GM12874 (cell line): ENCODE measurements around the gene ZNF512B.
A peak's percentile ranks its signal among the peaks of the same experiment; 100 is the strongest.

Experiments
- TF ChIP-seq, protein P1 (sequence below): IDR thresholded peaks from 2 replicates; pipeline ENCODE4 v1.5.1; 2011; ENCODE audit warnings: low read depth, mild to moderate bottlenecking, control low read depth, low read length, moderate library complexity; ENCODE audit not compliant: insufficient read depth

The ZNF512B gene

DNA sequence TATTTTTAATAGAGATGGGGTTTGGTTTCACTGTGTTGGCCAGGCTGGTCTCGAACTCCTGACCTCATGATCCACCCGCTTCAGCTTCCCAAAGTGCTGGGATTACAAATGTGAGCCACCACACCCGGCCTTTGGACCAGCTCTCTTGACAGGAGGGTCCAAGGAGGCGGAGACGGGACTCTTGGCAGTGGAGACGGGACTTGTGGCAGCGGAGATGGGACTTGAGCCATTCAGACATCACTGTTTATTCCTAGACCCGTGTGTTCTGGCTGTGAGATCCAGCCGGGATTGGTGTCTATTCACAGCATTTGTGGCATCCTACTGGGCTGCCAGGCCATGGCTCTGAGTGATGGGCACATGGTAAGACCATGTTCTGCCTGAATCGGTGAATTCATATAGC lies 36.8 kb upstream of the ZNF512B start:
- TF ChIP-seq, protein P1, sequence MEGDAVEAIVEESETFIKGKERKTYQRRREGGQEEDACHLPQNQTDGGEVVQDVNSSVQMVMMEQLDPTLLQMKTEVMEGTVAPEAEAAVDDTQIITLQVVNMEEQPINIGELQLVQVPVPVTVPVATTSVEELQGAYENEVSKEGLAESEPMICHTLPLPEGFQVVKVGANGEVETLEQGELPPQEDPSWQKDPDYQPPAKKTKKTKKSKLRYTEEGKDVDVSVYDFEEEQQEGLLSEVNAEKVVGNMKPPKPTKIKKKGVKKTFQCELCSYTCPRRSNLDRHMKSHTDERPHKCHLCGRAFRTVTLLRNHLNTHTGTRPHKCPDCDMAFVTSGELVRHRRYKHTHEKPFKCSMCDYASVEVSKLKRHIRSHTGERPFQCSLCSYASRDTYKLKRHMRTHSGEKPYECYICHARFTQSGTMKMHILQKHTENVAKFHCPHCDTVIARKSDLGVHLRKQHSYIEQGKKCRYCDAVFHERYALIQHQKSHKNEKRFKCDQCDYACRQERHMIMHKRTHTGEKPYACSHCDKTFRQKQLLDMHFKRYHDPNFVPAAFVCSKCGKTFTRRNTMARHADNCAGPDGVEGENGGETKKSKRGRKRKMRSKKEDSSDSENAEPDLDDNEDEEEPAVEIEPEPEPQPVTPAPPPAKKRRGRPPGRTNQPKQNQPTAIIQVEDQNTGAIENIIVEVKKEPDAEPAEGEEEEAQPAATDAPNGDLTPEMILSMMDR, result no peak

DNA sequence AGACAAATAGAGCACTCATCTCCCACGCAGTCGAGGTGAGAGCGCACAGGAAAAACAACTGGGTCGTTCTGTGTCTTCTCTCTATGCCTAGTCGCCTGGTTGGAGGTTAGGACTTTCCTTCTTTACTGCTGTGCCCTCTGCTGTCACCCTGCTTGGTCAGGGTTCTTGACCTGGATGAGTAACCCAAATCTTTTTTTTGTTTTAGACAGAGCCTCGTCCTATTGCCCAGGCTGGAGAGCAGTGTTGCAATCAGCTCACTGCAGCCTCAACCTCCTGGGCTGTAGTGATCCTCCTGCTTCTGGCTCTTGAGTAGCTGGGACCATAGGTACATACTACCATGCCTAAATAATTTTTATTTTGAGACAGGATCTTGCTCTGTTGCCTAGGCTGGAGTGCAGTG lies 35.7 kb upstream of the ZNF512B start:
- TF ChIP-seq, protein P1, result no peak

DNA sequence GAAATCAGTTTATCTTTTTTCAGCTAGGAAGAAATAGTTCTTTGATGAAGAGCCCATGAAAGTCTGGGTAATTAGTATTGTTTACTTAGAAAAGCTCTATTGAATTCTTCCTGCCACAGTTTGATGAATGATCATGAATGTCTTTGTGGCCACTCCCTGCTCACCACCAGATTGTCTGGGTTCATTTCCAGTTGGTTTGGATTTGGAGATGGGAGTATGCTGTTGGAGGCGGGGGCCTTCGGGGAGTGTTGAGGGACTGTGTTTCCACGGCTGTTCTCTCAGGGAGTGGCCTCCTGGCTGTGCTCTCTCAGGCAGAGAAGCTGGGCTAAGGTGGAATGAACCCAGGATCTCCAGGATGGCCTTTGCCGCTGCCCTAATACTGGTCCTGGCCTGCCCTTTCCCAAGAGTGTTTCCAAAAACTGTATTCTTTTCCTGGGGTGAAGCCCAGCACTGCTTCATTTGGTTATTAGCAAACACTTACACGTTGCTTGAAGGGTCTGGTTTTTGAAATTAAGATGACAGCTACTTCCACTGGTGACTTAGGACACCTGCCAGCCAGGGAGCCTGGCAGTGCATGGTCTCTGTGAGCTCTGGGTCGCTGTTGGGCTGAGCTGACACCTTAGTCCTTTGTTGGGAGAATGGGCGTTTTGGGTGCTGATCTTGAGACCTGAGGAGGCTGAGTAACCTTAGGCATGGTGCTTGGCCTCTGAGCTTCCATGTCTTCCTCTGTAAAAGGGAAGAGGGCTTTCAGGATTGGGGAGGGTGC lies 34.4 kb upstream of the ZNF512B start:
- TF ChIP-seq, protein P1, result no peak

DNA sequence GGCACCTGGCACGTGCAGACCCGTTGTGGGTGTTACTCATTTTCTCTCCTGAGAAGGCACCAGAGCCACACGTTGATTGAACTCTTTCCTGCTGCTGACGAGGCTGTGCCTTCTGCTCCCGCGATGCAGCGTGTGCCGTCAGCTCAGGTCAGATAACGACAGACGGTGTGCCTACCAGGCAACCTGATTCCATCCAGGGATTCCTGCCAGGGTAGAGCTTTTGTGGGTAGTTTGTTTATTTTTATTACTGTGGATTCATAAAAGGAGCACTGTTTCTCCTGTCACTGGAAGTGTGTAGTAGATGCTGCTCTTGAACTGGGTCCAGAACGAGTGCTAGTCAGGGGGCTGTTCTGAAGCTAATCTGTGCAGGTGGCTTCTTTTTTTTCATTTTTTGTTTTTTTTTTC lies 31.9 kb upstream of the ZNF512B start:
- TF ChIP-seq, protein P1, result no peak

DNA sequence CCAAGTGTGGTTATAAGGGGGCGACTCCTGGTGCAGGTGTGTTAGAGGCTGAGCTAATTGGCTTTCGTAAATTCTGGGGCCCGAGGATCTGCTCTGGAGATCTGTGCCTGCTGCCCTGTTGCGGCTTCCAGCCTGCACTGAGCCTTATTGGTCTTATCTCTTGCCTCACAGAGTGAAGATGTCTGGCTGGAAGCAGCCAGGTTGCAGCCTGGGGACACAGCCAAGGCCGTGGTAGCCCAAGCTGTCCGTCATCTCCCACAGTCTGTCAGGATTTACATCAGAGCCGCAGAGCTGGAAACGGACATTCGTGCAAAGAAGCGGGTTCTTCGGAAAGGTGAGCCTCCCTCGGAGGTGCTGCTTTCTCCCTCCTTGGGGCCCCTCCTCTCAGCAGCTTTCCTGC lies 31.2 kb upstream of the ZNF512B start:
- TF ChIP-seq, protein P1, result no peak

DNA sequence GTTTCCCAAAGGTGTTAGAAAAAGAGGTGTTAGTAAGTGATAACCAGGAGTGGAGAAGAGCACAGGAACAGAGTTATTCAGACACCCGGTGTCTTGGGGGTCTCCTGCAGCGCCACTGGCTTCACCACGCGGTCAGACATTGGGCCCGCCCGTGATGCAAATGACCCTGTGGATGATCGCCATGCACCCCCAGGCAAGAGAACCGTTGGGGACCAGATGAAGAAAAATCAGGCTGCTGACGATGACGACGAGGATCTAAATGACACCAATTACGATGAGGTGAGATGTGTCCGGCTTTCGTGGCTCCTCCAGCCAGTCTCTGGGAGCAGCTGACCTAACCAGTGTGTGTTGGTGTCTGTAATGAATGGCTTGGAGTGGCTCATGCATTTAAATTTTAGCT lies 13.2 kb upstream of the ZNF512B start:
- TF ChIP-seq, protein P1, result no peak

DNA sequence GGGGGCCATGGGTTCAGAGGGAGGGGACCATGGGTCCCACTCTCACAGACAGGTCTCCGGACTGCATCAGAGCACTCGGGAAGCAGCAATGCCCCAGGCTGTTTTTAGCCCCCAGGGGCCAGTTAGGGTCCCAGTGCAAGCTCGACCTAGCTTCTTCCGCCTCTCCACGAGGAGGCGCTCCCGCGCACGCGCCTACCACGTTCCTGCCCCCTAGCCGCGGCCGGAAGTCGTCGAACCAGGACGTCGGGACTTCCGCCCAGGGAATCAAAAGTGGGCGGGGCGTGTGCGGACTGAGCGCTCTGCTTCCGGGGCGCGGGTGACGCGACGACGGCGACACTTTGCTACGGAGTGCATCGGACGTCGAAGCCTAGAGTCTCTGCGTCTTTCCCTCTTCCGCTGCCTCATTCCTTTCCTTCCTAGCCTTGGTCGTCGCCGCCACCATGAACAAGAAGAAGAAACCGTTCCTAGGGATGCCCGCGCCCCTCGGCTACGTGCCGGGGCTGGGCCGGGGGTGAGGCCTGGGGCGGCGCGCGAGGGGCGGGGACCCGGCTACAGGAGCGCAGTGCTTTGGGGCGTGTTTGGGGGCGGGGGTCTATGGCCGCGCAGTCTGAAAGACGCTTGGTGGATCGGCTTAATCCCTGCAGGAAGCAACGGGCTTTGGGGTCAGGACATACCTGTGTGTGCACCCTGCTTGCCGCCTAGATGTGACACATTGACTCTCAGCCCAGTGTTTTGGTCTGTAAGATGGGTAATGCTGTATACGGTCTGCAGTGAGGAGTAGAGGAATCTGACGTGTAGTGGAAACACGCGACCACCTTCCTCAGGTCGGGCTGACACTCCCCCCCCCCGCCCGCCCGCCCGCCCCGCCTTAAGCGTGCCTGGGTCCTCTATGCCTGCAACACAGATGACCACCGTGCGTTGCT lies 11.3 kb upstream of the ZNF512B start, which contains the start of gene PRPF6:
Gene PRPF6, plus strand, starts transcription at position 327 of the 923 bp plus-strand sequence. Its CDS starts 114 bp downstream, at position 441.
- TF ChIP-seq, protein P1, result peak; percentile 95
